ENCODE data around the gene PCK2.
"Not testable (repeated sequence)": the region's sequence is repeated elsewhere in the genome, so short reads cannot be mapped to it uniquely, and the experiment has no call there.

PCK2 gene

GRCh38 chr14:24093901-24094840 is at the start of gene PCK2:
Gene PCK2 (plus strand): TSS chr14:24094311. CDS start chr14:24094406, 95 bp downstream.
- peak; percentile 78 for DNase-seq (ENCODE audit: low read depth)

GRCh38 chr14:24049002-24049401 is 45.1 kb upstream of the PCK2 start:
- not testable (repeated sequence) for DNase-seq (ENCODE audit: low read depth)

- DNase-seq (ENCODE audit: low read depth), result not testable (repeated sequence)
Measured at GRCh38 chr14:24050753-24051152, 43.4 kb upstream of the PCK2 start.

GRCh38 chr14:24051176-24051788 is 42.8 kb upstream of the PCK2 start:
- no peak for DNase-seq (ENCODE audit: low read depth)

- peak; percentile 36 for DNase-seq (ENCODE audit: low read depth)
Measured at GRCh38 chr14:24051789-24052655, 42.1 kb upstream of the PCK2 start, which contains the start of gene CARMIL3. Gene CARMIL3 (plus strand): TSS chr14:24052009. CDS start chr14:24052154, 145 bp downstream.

GRCh38 chr14:24052656-24053547 is 41.2 kb upstream of the PCK2 start:
- peak; percentile 63 for DNase-seq (ENCODE audit: low read depth)

- no peak for DNase-seq (ENCODE audit: low read depth)
Measured at GRCh38 chr14:24053548-24054323, 40.4 kb upstream of the PCK2 start.

- DNase-seq (ENCODE audit: low read depth), result no peak
Measured at GRCh38 chr14:24054324-24054641, 39.8 kb upstream of the PCK2 start.

GRCh38 chr14:24054646-24055045 is 39.5 kb upstream of the PCK2 start:
- DNase-seq (ENCODE audit: low read depth), result no peak

GRCh38 chr14:24055971-24056799 is 37.9 kb upstream of the PCK2 start:
- DNase-seq (ENCODE audit: low read depth), result no peak

- DNase-seq (ENCODE audit: low read depth), result no peak
Measured at GRCh38 chr14:24056800-24057184, 37.3 kb upstream of the PCK2 start.

- DNase-seq (ENCODE audit: low read depth), result no peak
Measured at GRCh38 chr14:24057271-24057670, 36.8 kb upstream of the PCK2 start.

- DNase-seq (ENCODE audit: low read depth), result no peak
Measured at GRCh38 chr14:24057867-24058259, 36.2 kb upstream of the PCK2 start.

GRCh38 chr14:24058260-24058950 is 35.7 kb upstream of the PCK2 start:
- DNase-seq (ENCODE audit: low read depth), result peak; percentile 43

- no peak for DNase-seq (ENCODE audit: low read depth)
Measured at GRCh38 chr14:24058951-24059475, 35.1 kb upstream of the PCK2 start.

- no peak for DNase-seq (ENCODE audit: low read depth)
Measured at GRCh38 chr14:24059841-24060388, 34.2 kb upstream of the PCK2 start.

- DNase-seq (ENCODE audit: low read depth), result no peak
Measured at GRCh38 chr14:24060443-24060842, 33.7 kb upstream of the PCK2 start.

Measured in activated gamma-delta T cell treated with anti-CD3 and anti-CD28 coated beads, Interleukin-2, amount 50 U/mL, for 16 hours (primary cell).